Measurements from ENCODE around the gene NBPF10.
"Not testable (repeated sequence)": the region's sequence is repeated elsewhere in the genome, so short reads cannot be mapped to it uniquely, and the experiment has no call there.

NBPF10 gene

GRCh38 chr1:146144465-146144864, at the start of gene NBPF10:
TSS of gene NBPF10 (minus strand) at chr1:146144804. CDS start at chr1:146144769, 35 bp downstream.
- DNase-seq (ENCODE audit: low read depth in 2 of 2), result not testable (repeated sequence)

GRCh38 chr1:146174531-146174930, 29.9 kb upstream of the NBPF10 start:
- not testable (repeated sequence) for DNase-seq (ENCODE audit: low read depth in 2 of 2)

- DNase-seq (ENCODE audit: low read depth in 2 of 2), result not testable (repeated sequence)
Observed at GRCh38 chr1:146167740-146168139, 23.1 kb upstream of the NBPF10 start.

GRCh38 chr1:146167273-146167672, 22.7 kb upstream of the NBPF10 start:
- DNase-seq (ENCODE audit: low read depth in 2 of 2), result not testable (repeated sequence)

Data from stimulated activated CD8-positive, alpha-beta memory T cell treated with anti-CD3 and anti-CD28 coated beads, Interleukin-15, amount 100 ng/mL, for 48 hours (primary cell).